HS-27A (cell line): ENCODE results near the gene ANKRD17.
"Not testable (repeated sequence)": the region's sequence is repeated elsewhere in the genome, so short reads cannot be mapped to it uniquely, and the experiment has no call there.

ENCODE experiments used
- DNase-seq: peaks from one replicate; pipeline ENCODE4 v3.0.0-alpha.2; 2012; ENCODE audit warnings: low read depth, missing footprints

Gene ANKRD17

GRCh38 chr4:73203976-73204375 is 54.6 kb downstream of the ANKRD17 start:
- DNase-seq = not testable (repeated sequence)

- no peak for DNase-seq
Observed at GRCh38 chr4:73197220-73197619, 61.4 kb downstream of the ANKRD17 start.

- DNase-seq = no peak
Observed at GRCh38 chr4:73194064-73194463, 64.5 kb downstream of the ANKRD17 start.

- DNase-seq = no peak
Observed at GRCh38 chr4:73193659-73194058, 64.9 kb downstream of the ANKRD17 start.

GRCh38 chr4:73193155-73193554 is 65.4 kb downstream of the ANKRD17 start:
- DNase-seq = no peak

GRCh38 chr4:73189274-73189810 is 69.3 kb downstream of the ANKRD17 start:
- no peak for DNase-seq

GRCh38 chr4:73187325-73187724 is 71.3 kb downstream of the ANKRD17 start:
- DNase-seq = no peak

GRCh38 chr4:73185903-73186302 is 72.7 kb downstream of the ANKRD17 start:
- DNase-seq = no peak

GRCh38 chr4:73181231-73181630 is 77.4 kb downstream of the ANKRD17 start:
- DNase-seq = no peak

- DNase-seq = no peak
Observed at GRCh38 chr4:73178389-73178788, 80.2 kb downstream of the ANKRD17 start.

GRCh38 chr4:73172161-73172560 is 86.4 kb downstream of the ANKRD17 start:
- no peak for DNase-seq

GRCh38 chr4:73170518-73171198 is 87.9 kb downstream of the ANKRD17 start:
- DNase-seq = no peak

GRCh38 chr4:73166212-73166611 is 92.4 kb downstream of the ANKRD17 start:
- no peak for DNase-seq

- DNase-seq = no peak
Observed at GRCh38 chr4:73161527-73162185, 96.9 kb downstream of the ANKRD17 start.

GRCh38 chr4:73156394-73156793 is 102.2 kb downstream of the ANKRD17 start:
- no peak for DNase-seq

- DNase-seq = no peak
Observed at GRCh38 chr4:73152893-73153292, 105.7 kb downstream of the ANKRD17 start.

- DNase-seq = no peak
Observed at GRCh38 chr4:73142995-73143547, 115.5 kb downstream of the ANKRD17 start.

GRCh38 chr4:73139991-73140390 is 118.6 kb downstream of the ANKRD17 start:
- no peak for DNase-seq

- no peak for DNase-seq
Observed at GRCh38 chr4:73139245-73139644, 119.4 kb downstream of the ANKRD17 start.

GRCh38 chr4:73137121-73137520 is 121.5 kb downstream of the ANKRD17 start:
- no peak for DNase-seq

GRCh38 chr4:73133784-73134183 is 124.8 kb downstream of the ANKRD17 start:
- DNase-seq = no peak

- DNase-seq = no peak
Observed at GRCh38 chr4:73131281-73131680, 127.3 kb downstream of the ANKRD17 start.

- DNase-seq = no peak
Observed at GRCh38 chr4:73129319-73129718, 129.3 kb downstream of the ANKRD17 start.
